ENCODE data around the gene RPTN. TPM values are rescaled to one million over a fixed set of nuclear protein-coding genes. Genes with fewer than 3 reads are reported as not detected.

RPTN gene
- total and polyA plus RNA-seq, 4 donors: not detected

GRCh38 chr1:152167835-152168534, 9.0 kb upstream of the RPTN start:
- Histone ChIP-seq H3K9me3 (ENCODE audit: control insufficient read depth, low read length) (no peaks in the 10 kb centered on the region), H3K4me3 (ENCODE audit: low read length in 2 of 2) (no peak overlapping the region), H3K36me3 (ENCODE audit: control insufficient read depth in 1 of 2, insufficient read depth in 2 of 2, low read length in 1 of 2) (no peaks in the 10 kb centered on the region), H3K27ac (ENCODE audit: low read depth in 1 of 2, low read length in 2 of 2) (no peak overlapping the region), H3K4me1 (ENCODE audit: control insufficient read depth in 1 of 2, insufficient read depth in 2 of 2, low read length in 2 of 2) (no peaks in the 10 kb centered on the region), H3K27me3 (ENCODE audit: control insufficient read depth in 1 of 2, insufficient read depth in 2 of 2, low read length in 1 of 2) (no peaks in the 10 kb centered on the region)
- ATAC-seq (ENCODE audit: low FRiP score) (peak; percentile 57), DNase-seq (no peak)
- 72 to 80% methylated on average over 3 of the region's 3 CpGs for WGBS, 2 donors
- intact Hi-C loops (cut with DNase I): no loop called here

GRCh38 chr1:152166966-152167365, 7.9 kb upstream of the RPTN start:
- Histone ChIP-seq H3K4me1 (ENCODE audit: control insufficient read depth in 1 of 2, insufficient read depth in 2 of 2, low read length in 2 of 2) (peaks cover 0 to 2% of the 10 kb centered on the region in 2 donors), H3K36me3 (ENCODE audit: control insufficient read depth in 1 of 2, insufficient read depth in 2 of 2, low read length in 1 of 2) (no peaks in the 10 kb centered on the region), H3K9me3 (ENCODE audit: control insufficient read depth, low read length) (no peaks in the 10 kb centered on the region), H3K4me3 (ENCODE audit: low read length in 2 of 2) (no peak overlapping the region), H3K27ac (ENCODE audit: low read depth in 1 of 2, low read length in 2 of 2) (no peak overlapping the region), H3K27me3 (ENCODE audit: control insufficient read depth in 1 of 2, insufficient read depth in 2 of 2, low read length in 1 of 2) (no peaks in the 10 kb centered on the region)
- ATAC-seq (ENCODE audit: low FRiP score) (no peak), DNase-seq (no peak)
- intact Hi-C loops (cut with DNase I): no loop called here
- WGBS, 2 donors: 47 to 95% methylated on average over 1 of the region's 1 CpG

GRCh38 chr1:152165286-152166077, 6.5 kb upstream of the RPTN start:
- Histone ChIP-seq H3K4me3 (ENCODE audit: low read length in 2 of 2) (no peak overlapping the region), H3K27ac (ENCODE audit: low read depth in 1 of 2, low read length in 2 of 2) (no peak overlapping the region), H3K27me3 (ENCODE audit: control insufficient read depth in 1 of 2, insufficient read depth in 2 of 2, low read length in 1 of 2) (no peaks in the 10 kb centered on the region), H3K36me3 (ENCODE audit: control insufficient read depth in 1 of 2, insufficient read depth in 2 of 2, low read length in 1 of 2) (no peaks in the 10 kb centered on the region), H3K9me3 (ENCODE audit: control insufficient read depth, low read length) (no peaks in the 10 kb centered on the region), H3K4me1 (ENCODE audit: control insufficient read depth in 1 of 2, insufficient read depth in 2 of 2, low read length in 2 of 2) (peaks cover 0 to 2% of the 10 kb centered on the region in 2 donors)
- DNase-seq (no peak), ATAC-seq (ENCODE audit: low FRiP score) (no peak)
- intact Hi-C loops (cut with DNase I): no loop called here
- 87 to 91% methylated on average over 4 of the region's 4 CpGs for WGBS, 2 donors

GRCh38 chr1:152164517-152165136, 5.6 kb upstream of the RPTN start:
- Histone ChIP-seq H3K27me3 (ENCODE audit: control insufficient read depth in 1 of 2, insufficient read depth in 2 of 2, low read length in 1 of 2) (no peaks in the 10 kb centered on the region), H3K9me3 (ENCODE audit: control insufficient read depth, low read length) (no peaks in the 10 kb centered on the region), H3K4me3 (ENCODE audit: low read length in 2 of 2) (no peak overlapping the region), H3K36me3 (ENCODE audit: control insufficient read depth in 1 of 2, insufficient read depth in 2 of 2, low read length in 1 of 2) (no peaks in the 10 kb centered on the region), H3K27ac (ENCODE audit: low read depth in 1 of 2, low read length in 2 of 2) (no peak overlapping the region), H3K4me1 (ENCODE audit: control insufficient read depth in 1 of 2, insufficient read depth in 2 of 2, low read length in 2 of 2) (peaks cover 0 to 2% of the 10 kb centered on the region in 2 donors)
- DNase-seq: no peak
- ATAC-seq (ENCODE audit: low FRiP score): no peak
- intact Hi-C loops (cut with DNase I): no loop called here
- WGBS, 2 donors: 55 to 57% methylated on average over 2 of the region's 2 CpGs

GRCh38 chr1:152162792-152163463, 3.9 kb upstream of the RPTN start:
- intact Hi-C loops (cut with DNase I): no loop called here
- 19 to 33% methylated on average over 1 of the region's 1 CpG for WGBS, 2 donors
- peaks cover 0 to 2% of the 10 kb centered on the region in 2 donors for H3K4me1 ChIP-seq (ENCODE audit: control insufficient read depth in 1 of 2, insufficient read depth in 2 of 2, low read length in 2 of 2)
- no peak for ATAC-seq (ENCODE audit: low FRiP score)
- H3K4me3 ChIP-seq (ENCODE audit: low read length in 2 of 2): no peak overlapping the region
- no peaks in the 10 kb centered on the region for H3K27me3 ChIP-seq (ENCODE audit: control insufficient read depth in 1 of 2, insufficient read depth in 2 of 2, low read length in 1 of 2)
- no peak overlapping the region for H3K27ac ChIP-seq (ENCODE audit: low read depth in 1 of 2, low read length in 2 of 2)
- no peaks in the 10 kb centered on the region for H3K36me3 ChIP-seq (ENCODE audit: control insufficient read depth in 1 of 2, insufficient read depth in 2 of 2, low read length in 1 of 2)
- DNase-seq: no peak
- H3K9me3 ChIP-seq (ENCODE audit: control insufficient read depth, low read length): no peaks in the 10 kb centered on the region

GRCh38 chr1:152160576-152160975, 1.5 kb upstream of the RPTN start:
- no peaks in the 10 kb centered on the region for H3K9me3 ChIP-seq (ENCODE audit: control insufficient read depth, low read length)
- peaks cover 0 to 2% of the 10 kb centered on the region in 2 donors for H3K4me1 ChIP-seq (ENCODE audit: control insufficient read depth in 1 of 2, insufficient read depth in 2 of 2, low read length in 2 of 2)

GRCh38 chr1:152153996-152154395, 5.0 kb downstream of the RPTN start:
- Histone ChIP-seq H3K27me3 (ENCODE audit: control insufficient read depth in 1 of 2, insufficient read depth in 2 of 2, low read length in 1 of 2) (no peaks in the 10 kb centered on the region), H3K9me3 (ENCODE audit: control insufficient read depth, low read length) (no peaks in the 10 kb centered on the region), H3K27ac (ENCODE audit: low read depth in 1 of 2, low read length in 2 of 2) (no peak overlapping the region), H3K36me3 (ENCODE audit: control insufficient read depth in 1 of 2, insufficient read depth in 2 of 2, low read length in 1 of 2) (no peaks in the 10 kb centered on the region), H3K4me3 (ENCODE audit: low read length in 2 of 2) (no peak overlapping the region), H3K4me1 (ENCODE audit: control insufficient read depth in 1 of 2, insufficient read depth in 2 of 2, low read length in 2 of 2) (no peaks in the 10 kb centered on the region)
- 84% methylated on average over 3 of the region's 3 CpGs for WGBS, 2 donors
- intact Hi-C loops (cut with DNase I): no loop called here
- ATAC-seq (ENCODE audit: low FRiP score) (no peak), DNase-seq (no peak)

More at GRCh38 chr1:152160576-152160975, 1.5 kb upstream of the RPTN start:
- Histone ChIP-seq H3K27ac (ENCODE audit: low read depth in 1 of 2, low read length in 2 of 2) (no peak overlapping the region), H3K27me3 (ENCODE audit: control insufficient read depth in 1 of 2, insufficient read depth in 2 of 2, low read length in 1 of 2) (no peaks in the 10 kb centered on the region), H3K4me3 (ENCODE audit: low read length in 2 of 2) (no peak overlapping the region), H3K36me3 (ENCODE audit: control insufficient read depth in 1 of 2, insufficient read depth in 2 of 2, low read length in 1 of 2) (no peaks in the 10 kb centered on the region)
- no peak for DNase-seq
- intact Hi-C loops (cut with DNase I): no loop called here
- ATAC-seq (ENCODE audit: low FRiP score): no peak
- 76 to 85% methylated on average over 3 of the region's 3 CpGs for WGBS, 2 donors

- H3K4me3 ChIP-seq (ENCODE audit: low read length in 2 of 2): no peak overlapping the region
- no peaks in the 10 kb centered on the region for H3K27me3 ChIP-seq (ENCODE audit: control insufficient read depth in 1 of 2, insufficient read depth in 2 of 2, low read length in 1 of 2)
- intact Hi-C loops (cut with DNase I): no loop called here
- H3K9me3 ChIP-seq (ENCODE audit: control insufficient read depth, low read length): peaks cover 5% of the 10 kb centered on the region
- no peaks in the 10 kb centered on the region for H3K36me3 ChIP-seq (ENCODE audit: control insufficient read depth in 1 of 2, insufficient read depth in 2 of 2, low read length in 1 of 2)
- H3K4me1 ChIP-seq (ENCODE audit: control insufficient read depth in 1 of 2, insufficient read depth in 2 of 2, low read length in 2 of 2): no peaks in the 10 kb centered on the region
- no peak overlapping the region for H3K27ac ChIP-seq (ENCODE audit: low read depth in 1 of 2, low read length in 2 of 2)
- ATAC-seq (ENCODE audit: low FRiP score) (no peak), DNase-seq (no peak)
- WGBS, 2 donors: 72 to 75% methylated on average over 2 of the region's 2 CpGs
Measured at GRCh38 chr1:152151646-152152045, 7.4 kb downstream of the RPTN start.

Data from aorta (tissue), 5 donors.